Coronary artery (tissue), 2 donors: ENCODE measurements around the gene FAM13A.

Source experiments
- DNase-seq: peaks from one replicate; pipeline ENCODE4 v3.0.0-alpha.2; 2017; ENCODE audit warnings: low spot score
- H3K27ac ChIP-seq, 2 donors: fragments of 200-600 bp; sonication (generic); one replicate each; pipeline ENCODE4 v1.5.1; 2016 to 2019
- H3K4me3 ChIP-seq: fragments of 200-600 bp; sonication (generic); 2 replicates; pipeline ENCODE4 v1.5.1; 2016; ENCODE audit warnings: mild to moderate bottlenecking, moderate library complexity
- CTCF ChIP-seq: fragments of 200-600 bp; sonication (generic); IDR thresholded peaks from one replicate; pipeline ENCODE4 v1.5.1; 2019; ENCODE audit warnings: antibody characterized with exemption

Gene FAM13A

GRCh38 chr4:88828842-88829571 is 228.0 kb downstream of the FAM13A start:
- Histone ChIP-seq H3K4me3 (no peak overlapping the region), H3K27ac (no peak overlapping the region)
- DNase-seq, result no peak

GRCh38 chr4:88827442-88827841 is 229.5 kb downstream of the FAM13A start:
- no peak for DNase-seq
- TF ChIP-seq CTCF, result no peak
- no peak overlapping the region for H3K27ac ChIP-seq
- H3K4me3 ChIP-seq, result no peak overlapping the region

More at GRCh38 chr4:88828842-88829571, 228.0 kb downstream of the FAM13A start:
- TF ChIP-seq CTCF, result no peak

GRCh38 chr4:88826771-88827170 is 230.2 kb downstream of the FAM13A start:
- DNase-seq, result no peak
- no peak overlapping the region for H3K4me3 ChIP-seq
- no peak overlapping the region for H3K27ac ChIP-seq

GRCh38 chr4:88825931-88826330 is 231.1 kb downstream of the FAM13A start:
- no peak for TF ChIP-seq CTCF
- Histone ChIP-seq H3K27ac (no peak overlapping the region), H3K4me3 (no peak overlapping the region)
- no peak for DNase-seq

More at GRCh38 chr4:88826771-88827170, 230.2 kb downstream of the FAM13A start:
- TF ChIP-seq CTCF, result no peak

GRCh38 chr4:88823058-88823919 is 233.7 kb downstream of the FAM13A start:
- DNase-seq, result peak; percentile 94
- no peak for TF ChIP-seq CTCF
- peak overlapping the region; percentile 76 for H3K4me3 ChIP-seq
- peak overlapping the region; percentile 74 to 89 for H3K27ac ChIP-seq

- no peak for DNase-seq
- no peak for TF ChIP-seq CTCF
- Histone ChIP-seq H3K27ac (peak overlapping the region; percentile 74 to 89), H3K4me3 (peak overlapping the region; percentile 76)
Measured at GRCh38 chr4:88822034-88822789, 234.8 kb downstream of the FAM13A start.
